Measurements from ENCODE around the gene NEURL3.

Gene NEURL3

DNA sequence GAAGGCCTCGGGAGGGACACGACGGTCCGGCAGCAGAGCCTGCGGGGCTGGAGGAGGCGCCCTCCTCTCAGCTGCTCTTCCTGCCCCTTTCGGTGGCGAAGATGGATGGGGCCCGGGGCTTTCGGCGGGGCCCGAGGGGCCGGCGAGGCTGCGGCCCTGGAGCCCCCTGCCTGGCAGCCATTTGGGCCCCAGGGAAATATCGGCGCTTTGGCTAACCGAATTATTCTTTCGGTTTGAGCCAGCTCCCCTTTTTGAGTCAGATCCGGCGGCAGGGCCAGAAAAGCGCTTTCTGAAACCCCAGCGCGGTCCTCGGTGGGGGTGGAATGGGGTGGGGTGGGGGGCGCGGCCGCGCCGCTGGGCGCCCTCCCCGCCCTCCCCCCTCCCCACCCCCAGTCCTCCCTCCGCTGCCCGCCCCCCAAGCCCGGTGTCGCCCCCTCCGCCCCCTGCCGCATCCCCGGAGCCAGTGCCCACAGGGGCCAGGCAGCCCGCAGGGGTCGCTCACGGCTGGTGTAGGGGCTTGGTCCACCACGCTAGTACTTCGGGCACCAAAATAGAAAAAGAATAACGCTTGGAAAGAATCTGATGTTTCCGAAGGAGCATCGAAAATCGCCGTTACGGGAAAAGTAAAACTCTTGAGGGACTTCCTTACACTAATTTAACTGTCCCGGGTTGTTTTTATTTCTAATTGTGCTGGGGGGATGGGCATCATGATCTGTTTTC lies 22.3 kb upstream of the NEURL3 start:
- no peak for DNase-seq

DNA sequence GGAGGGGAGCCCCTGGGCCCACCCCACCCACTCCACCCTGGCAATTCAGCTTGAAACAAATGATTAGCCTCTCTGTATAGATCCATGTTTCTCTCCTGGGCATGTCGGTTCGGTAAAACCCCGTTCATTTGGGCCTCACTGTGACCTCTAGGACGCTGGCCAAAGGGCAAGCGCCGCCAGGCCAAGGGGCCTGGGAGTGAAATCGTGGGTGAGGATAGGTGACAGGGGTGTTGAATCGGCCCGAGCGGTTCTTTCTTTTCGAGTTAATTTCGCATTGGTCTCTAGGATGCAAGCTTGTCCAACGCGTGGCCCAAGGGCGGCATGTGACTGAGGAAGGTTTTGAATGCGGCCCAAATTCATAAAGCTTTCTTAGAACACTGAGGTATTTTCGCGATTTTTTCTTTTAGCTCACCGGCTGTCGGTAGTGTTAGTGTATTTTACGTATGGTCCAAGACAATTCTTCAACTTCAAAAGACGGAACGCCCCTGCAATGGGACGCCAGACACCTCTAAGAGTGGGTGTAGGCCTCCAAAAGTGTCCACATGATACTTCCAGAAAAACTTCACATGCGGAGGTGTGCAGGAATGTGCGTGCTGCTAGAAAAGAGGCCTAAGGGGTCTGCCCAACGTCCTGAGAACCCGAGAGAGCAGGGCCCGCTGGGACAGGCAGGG lies 21.6 kb upstream of the NEURL3 start:
- no peak for DNase-seq

DNA sequence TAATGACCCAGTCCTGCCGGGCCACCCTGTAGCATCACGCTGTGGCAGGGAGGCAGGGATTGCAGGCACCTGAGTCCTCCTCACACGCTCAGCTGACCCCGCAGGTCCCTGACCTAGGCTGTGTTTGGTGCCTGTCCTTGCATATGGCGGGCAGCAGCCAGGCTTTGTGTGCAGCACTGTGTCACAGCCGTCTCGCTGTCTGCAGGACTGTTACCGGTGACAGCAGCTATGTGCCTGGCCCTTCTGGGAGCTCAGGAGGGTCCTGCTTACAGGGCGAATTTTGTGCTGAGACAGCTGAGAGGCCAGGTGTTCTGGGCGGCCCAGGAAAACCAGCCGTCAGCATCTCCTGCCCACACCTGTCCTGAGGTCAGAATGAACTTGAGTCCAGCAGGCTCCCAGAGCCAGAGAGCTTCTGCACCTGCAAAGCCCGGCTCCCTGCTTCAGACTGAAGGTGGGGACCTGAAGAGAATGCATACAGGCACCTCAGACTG lies 21.0 kb upstream of the NEURL3 start:
- DNase-seq = no peak

DNA sequence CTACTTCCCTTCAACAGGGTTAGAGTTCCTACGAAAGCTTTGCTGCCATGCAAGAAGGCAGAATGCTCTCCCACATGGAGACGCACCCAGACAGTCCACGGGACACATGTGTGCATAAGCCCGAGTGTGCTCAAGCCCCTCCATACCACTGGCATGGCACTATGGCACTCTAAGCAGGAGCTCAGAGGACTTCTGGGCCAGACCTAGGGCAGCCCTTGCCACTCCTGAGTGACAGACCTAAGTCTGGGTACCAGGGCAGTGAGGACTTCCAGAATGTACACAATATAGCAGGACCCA lies 20.0 kb upstream of the NEURL3 start:
- DNase-seq = no peak

DNA sequence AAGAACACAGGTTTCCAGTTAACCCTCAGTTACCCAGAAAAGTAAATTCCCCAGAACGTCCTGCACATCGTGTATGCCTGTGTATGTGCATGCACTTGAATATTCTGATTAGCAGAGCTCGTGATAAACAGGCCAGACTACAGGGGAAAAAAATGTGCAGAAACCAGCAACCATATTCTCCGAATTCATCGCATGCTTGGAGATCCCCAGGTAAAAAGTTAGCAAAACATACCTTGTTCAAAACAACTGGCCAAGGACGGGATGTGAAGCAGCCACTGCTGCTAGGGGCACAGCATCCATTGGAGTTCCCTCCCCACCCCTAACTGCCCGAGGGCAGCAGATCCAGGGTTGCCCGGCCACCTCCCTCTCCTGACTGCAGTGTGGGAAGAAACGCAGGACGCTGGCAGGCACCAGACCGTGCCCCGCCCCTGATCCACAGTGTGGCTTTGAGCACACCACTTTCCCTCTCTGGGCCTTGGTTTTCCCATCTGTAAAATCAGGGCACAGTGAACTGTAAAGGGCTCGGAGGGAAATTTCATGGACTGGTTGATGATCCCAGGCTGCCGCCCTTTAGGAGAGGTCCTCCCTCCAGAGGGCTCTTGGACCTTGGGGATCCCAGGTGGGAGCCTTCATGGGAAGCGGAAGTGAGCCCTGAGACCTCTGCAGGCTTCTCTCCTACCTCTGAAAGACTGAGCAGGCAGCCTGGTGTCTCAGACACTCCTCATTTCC lies 19.5 kb upstream of the NEURL3 start:
- no peak for DNase-seq

DNA sequence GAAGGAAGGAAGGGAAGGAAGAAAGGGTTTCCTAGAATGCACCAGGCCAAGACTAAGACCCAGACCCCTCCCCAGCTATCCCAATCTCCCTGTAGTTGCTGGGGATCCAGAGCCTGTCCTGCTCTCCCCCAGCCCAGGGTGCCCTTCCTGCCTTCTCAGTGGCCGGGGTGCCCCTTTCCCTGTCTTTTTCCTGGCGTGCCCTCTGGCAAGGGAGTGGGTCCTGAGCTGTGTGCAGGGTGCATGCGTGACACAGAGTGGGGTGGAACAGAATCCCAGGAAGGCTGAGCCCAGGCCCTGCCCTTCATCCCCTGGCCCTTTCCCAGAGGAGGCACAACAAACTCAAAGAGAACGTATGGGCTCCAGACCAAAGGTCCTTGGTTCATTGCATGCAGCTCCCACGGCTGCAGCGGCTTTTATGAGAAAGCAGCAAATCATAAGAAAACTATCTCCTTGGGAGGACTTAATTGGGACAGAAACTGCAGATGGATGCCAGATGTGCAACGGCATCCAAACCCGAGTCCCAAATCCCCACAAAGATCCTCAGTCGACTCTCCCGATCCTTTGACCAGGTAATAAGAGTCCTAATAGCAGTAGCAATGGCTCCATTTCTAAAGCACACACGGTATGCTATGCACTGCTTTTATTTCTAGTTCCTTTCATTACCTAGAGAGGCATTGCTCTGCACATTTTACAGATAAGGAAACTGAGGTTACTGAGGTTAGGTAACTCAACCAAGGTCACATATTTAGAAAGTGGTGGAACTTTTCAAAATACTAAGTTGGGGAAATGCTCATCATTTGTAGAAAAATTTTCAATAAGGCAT lies 18.7 kb upstream of the NEURL3 start:
- no peak for DNase-seq

DNA sequence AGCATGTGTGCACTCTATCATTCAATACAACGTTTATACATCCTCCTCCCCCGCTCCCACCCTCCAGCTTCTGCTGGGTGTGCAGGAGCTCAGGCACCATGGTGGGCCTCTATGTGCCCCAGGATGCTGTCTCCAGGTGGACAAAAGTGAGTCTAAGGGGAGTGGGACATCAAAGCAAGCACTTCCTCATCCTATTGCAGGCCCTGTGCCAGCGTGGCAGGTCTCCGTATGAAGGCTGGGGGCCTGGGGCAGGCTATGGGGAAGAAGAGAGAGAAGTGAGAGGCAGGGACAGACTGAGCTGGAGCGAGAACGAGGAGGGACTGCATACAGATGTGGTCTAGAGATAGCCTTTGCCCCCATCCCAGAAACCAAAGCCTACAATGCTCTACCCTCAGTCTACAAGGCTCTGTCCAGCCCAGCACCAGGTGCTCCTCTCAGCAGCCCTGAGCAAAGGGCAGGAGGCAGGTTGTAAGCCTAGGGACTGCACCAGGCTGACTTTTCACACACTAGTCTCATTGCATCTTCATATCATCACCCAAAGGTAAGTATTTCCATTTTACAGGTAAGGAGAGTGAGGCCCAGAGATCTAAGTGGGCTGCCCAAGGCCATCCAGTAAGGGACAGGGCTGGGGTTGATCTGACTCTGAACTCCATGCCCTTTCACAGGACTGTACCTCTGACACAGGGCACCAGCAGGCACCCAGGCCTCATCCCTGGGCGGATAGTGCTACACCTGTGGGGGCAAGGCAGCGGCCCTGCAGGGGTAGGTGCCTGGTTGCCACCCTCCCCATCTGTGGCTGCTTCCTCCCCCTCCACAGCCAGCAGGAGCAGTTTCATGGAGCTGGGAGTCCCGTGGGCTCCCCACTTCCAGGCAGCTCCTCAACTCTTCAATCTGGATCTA lies 17.4 kb upstream of the NEURL3 start:
- DNase-seq = no peak

DNA sequence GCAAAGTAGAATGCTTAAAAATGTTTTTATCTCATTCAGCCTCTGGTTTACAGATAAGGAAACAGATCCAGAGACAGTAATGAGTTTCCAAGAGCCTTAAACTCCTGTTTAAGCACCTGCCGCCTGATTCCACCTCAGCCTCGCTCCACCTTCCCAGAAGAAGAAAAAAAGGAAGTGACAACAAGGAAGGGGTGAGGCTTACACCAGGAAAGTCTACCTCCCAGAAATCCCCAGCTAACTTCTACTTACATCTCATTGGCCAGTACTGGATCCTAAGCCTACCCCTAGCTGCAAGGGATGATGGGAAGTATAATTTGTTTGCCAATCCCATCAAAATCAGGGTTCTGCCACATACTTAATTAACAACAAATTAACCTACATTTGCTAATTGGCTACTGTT lies 16.1 kb upstream of the NEURL3 start:
- no peak for DNase-seq

DNA sequence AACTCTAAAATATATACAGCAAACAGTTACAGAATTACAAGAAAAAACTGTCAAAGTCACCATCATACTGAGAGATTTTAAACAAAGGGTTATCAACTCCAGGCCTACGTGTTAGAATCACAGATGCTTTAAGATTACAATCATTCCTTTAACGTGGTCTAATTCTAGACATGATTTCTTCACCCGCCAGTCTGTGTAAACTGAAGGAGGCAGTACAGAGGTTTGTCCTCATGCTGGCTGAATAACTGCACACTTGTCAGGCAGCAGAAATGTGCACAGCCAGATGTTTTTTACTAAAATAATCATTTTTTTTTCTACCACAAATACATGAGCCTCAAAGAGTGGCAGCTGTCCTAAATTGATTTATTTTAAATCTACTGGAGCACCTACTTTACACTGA lies 15.5 kb upstream of the NEURL3 start:
- DNase-seq = no peak

DNA sequence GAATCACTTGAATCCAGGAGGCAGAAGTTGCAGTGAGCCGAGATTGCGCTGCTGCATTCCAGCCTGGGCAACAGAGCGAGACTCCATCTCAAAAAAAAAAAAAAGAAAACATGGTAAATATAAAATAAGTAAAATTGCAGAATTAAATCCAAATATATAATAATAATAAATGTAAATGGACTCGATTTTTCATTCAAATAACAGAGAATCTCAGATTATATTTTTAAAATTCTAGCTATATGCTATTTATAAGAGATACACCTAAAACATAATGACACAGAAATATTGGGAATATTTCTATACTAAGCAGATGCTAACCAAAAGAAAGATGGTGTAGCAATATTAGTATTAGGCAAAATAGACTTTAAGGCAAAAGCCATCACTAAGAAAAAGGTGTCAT lies 15.1 kb upstream of the NEURL3 start:
- DNase-seq = no peak

DNA sequence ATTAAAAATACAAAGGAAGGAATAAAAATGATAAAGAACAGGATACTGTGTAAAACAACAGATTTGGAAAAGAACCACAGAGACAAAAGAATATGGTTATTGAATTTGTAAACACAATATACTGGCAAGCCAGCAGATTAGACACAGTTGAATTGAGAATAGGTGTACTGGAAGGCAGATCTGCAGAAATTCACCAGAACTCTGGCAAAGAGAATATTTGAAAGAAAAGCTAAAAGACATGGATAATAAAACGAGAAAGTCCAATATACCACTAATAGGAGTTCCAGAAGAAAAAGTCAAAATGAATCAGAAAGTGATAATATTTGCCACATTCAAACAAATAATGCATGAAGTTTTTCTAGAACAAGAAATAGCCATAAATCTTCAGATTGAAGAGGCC lies 11.9 kb upstream of the NEURL3 start:
- DNase-seq = no peak

DNA sequence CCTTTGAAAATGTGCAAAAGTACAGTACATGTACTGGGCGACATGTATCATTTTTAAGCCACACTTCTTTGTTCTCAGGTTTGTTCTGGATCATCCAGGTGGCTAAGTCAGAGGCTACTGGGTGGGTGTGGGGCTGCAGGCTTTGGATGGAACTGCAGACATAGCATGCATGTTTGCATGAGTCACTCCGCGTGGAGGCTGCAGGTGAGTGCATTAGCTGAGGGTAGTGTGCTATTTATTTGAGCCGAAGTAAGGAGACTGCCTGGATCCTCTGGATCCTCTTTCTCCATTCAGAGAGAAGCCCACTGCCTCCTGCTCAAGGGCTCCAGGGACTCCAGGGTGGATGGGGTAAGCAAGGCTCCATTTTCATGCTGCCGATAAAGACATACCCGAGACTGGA lies 9.4 kb upstream of the NEURL3 start:
- DNase-seq = no peak

DNA sequence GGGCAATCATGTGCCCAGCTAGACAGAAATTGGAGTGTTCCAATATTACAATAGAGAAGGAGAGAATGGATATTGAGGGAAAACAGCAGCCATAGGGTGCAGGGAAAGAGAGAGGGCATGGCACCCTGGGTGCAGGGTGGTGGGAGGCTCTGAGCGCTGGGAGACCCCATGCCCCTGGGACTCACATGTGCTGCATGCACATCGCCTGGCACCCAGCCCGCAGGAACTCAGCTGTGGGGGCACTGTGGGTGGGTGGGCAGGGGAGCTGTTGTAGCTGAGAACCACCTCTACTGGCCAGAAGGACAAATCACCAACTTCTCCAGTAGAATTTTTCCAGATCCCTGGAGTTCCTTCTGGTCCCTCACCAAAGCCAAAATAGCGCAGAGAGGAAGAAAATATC lies 7.2 kb upstream of the NEURL3 start:
- no peak for DNase-seq

DNA sequence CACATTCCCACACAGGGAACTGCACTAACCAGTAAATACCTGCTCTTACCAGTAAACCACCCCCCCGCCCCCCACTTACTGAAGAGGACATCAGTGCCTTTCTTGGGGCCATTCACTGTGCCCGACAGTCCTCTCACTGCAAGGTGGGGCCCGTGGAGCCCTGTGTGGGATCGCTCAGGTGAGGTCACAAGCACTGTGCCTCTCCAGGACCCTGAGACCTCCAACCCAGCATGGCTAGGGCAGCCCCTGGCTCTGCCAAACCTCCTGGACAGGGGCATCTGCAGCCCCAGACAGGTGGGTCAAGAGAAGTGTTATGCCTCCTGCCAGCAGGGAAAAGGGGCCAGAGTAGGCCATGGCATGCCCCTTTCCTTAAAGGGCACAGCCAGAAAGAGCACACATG lies 6.7 kb upstream of the NEURL3 start:
- DNase-seq = no peak

DNA sequence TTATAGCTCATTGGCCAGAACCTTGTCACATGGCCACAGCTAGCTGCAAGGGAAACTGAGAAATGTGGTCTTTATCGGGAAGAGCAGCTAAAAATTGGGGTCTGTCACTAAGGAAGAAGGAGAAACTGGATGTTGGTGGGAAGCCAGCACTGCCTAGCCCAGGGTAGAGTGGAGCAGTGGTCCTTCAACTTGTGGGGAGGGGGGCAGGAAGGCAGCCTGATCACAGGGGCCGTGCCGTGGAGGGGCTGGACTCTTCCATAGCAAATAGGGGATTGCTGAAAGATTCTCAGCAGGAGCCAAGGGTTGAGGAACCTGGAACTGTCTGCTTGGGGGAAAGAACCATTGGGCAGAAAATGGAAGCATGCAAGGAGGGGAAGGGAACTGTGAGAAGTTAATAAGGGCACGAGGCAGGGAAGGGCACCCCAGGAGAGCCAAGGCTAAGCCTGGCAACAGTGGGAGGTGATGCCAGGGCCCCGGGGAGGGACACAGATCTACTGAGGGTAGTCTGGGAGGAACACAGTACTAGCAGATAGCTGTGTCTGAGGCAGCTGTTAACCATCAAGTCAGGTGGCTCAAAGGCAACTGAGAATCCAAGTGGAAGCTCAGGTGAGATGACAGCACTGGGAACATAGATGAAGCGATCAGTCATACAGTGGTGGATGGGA lies 5.9 kb upstream of the NEURL3 start:
- no peak for DNase-seq

DNA sequence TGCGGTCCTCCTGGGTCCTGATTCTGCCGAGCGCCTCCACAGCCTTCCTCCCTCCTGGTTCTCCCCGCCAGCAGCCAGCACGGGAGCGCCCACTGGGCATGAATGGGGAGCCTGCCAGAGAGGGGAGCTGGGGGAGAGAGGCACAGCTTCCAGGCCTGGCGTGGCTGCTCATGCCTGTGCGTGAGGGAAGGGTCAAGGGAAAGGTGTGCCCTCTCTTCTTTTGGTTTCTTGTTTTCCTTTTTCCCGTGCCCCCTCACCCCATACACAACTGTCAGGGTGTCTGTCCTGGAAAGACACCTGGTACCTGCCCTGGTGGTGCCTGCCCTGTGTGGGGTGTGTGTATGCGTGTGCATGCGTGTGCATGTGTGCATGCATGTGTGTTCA lies 4.7 kb upstream of the NEURL3 start:
- no peak for DNase-seq

DNA sequence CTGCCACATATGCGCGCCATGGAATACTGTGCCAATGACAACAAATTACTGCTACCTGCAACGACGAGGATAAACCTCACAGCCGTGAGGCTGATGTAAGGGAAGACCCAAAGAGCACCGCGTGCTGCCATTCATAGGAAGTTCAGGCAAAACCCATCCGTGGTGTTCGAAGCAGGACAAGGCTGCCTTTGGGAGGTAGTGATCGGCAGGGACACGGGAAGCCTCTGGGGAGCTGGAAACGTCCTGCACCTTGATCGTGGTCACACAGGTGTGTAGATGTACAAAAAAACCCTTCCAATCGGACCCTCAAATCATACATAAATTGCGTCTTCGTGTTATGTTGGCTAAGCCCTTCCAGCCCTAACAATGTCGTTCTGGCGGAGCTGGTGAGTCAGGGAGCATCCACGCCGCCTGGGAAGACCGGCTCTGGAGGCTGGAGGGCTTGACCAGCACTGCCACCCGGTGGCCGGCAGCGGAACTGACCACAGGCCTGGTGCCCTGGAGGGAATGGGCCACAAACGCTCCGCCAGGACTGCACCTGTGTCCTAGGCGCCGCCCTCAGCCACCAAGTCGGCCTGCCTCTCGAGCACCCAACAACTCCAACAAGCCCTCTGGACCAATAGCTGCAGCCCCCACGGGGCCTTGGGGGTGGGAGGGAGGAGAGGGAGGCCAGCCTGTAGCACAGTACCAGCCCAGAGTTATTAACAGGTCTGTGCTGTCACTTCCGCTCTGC lies 4.1 kb upstream of the NEURL3 start:
- DNase-seq = peak; percentile 67

DNA sequence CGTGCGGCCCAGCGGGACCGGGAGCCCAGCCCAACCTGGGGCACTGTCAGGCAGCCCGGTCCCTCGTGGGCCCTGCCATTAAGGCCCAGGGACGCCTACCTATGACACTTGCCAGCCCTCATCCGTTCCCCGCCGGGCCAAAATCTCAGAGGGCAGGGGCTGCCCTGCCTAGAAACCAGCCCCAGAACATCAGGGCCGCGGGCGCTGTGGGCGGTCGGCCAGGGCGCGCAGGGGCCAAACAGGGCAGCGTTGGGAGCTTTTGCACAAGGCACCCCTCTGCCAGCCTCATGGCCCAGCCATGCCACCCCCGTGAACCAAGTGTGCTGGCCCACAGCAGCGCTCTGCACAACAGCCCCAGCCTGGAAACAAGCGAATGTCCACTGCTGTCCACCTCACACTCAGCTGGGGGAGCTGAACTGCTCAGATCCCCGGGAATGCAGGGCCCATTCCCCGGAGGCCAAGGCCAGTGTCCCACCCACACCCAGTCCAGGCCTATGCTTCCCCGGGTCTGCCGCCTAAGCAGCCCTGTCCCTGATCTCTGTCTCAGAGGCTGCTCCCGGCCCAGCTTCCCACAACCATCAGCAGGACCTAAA lies 3.5 kb upstream of the NEURL3 start:
- no peak for DNase-seq

DNA sequence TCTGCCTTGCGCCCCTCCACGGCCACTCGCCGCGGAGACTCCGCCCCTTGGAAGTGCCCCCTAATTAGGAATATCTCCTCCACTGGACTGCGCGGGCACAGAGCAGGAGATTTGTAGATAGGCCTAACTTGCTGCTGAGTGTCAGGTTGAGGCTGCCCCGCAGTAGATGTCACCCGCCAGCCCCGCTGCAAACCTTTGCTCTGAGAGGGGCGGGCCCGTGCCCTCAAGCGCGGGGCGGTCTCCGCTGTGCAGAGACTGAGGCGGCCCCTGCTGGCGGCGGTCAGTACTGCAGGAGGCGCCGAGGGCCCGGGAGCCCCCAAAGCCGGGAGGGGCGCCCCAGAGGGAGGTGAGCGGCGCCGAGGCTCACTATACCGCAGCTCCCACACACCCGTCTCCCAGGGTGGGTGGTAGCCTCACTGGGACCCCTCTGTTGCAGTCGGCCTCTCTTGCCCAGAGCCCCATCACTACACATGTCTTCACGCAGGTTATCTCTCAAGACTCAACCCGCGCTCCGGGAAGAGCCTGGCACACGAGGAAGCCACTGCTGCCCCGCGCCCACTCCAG lies 2.9 kb upstream of the NEURL3 start:
- peak; percentile 27 for DNase-seq

DNA sequence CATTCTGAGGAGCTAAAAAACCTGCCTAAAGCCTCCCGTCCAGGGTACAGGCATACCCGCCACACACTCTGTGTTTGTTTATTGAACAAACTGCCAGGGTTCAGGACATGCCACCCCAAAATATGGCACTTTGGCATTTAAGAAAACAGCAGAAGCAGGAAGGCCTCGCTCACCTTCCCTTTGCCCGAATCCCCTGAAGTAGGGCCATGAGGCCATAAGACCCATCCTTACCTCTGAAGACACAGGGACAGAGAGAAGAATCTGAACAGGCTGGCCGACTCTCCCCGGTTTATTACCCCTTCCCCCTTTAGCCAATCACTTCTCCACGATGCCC lies 1.7 kb upstream of the NEURL3 start:
- DNase-seq = no peak
